CD4-positive, alpha-beta T cell treated with Interleukin-4 for 4 hours (primary cell): ENCODE measurements around the gene SYT17.

Source experiments
- DNase-seq: peaks from one replicate; pipeline ENCODE4 v3.0.0-alpha.2; 2020

SYT17 gene, protein sequence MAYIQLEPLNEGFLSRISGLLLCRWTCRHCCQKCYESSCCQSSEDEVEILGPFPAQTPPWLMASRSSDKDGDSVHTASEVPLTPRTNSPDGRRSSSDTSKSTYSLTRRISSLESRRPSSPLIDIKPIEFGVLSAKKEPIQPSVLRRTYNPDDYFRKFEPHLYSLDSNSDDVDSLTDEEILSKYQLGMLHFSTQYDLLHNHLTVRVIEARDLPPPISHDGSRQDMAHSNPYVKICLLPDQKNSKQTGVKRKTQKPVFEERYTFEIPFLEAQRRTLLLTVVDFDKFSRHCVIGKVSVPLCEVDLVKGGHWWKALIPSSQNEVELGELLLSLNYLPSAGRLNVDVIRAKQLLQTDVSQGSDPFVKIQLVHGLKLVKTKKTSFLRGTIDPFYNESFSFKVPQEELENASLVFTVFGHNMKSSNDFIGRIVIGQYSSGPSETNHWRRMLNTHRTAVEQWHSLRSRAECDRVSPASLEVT

DNA sequence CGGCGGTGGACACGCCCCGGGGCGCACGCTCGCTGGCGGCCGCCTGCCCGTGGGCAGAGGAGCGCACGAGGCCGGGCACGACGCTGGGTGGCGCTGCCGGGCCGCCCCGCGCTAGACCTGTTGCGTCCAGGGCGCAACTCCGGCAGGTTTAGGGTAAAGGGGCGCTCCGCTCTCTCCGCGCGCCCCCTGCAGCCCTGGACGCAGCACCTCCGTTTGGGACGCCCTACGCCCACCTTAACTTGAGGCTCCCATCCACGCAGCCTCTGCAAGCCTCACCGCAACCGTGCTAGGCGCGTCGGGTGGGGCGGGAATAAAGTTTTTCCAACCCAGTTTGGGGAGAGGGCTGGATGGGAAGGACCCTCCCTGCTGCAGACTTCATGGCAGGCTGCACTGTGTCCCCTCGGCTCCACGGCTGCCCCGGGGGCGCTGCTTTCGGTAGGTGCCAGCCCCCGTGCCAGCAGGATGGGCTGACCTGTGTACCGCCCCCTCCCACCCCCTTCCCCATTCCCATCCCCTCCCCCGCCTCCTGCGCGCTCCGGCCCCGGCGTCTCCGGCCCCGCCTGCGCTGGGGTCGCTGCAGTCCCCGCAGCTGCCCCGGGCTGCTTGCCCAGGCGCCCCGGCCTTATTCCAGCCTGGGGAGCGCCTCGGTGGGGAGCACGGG, at the start of gene SYT17:
SYT17 (plus strand) TSS at position 531 of the 661 bp plus-strand sequence. CDS start 407 bp downstream, outside the sequence.
- no peak for DNase-seq

DNA sequence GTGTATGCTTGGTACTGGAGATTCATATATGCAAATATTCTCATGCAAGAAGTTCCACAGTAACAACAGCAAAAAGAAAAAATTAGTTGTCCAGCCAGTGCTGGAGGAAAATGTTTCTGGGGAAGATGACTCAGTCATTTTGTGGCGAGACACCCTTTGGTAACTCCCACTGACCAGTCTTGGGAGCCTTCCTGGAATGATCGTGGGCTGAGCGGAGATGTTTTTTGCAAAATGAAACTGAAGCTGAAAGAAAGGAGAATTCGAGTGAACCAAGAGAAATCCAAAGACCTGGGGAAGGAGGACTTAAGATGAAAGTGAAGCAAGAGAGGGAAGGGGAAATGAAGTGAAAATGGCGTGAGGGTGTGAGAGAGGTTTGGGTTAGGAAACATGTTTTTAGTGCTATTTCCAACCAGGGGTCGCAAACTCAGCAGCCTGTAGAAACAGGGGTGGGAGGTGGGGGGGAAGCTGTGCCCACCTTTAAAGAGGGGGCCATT, 49.1 kb upstream of the SYT17 start:
- peak; percentile 48 for DNase-seq

DNA sequence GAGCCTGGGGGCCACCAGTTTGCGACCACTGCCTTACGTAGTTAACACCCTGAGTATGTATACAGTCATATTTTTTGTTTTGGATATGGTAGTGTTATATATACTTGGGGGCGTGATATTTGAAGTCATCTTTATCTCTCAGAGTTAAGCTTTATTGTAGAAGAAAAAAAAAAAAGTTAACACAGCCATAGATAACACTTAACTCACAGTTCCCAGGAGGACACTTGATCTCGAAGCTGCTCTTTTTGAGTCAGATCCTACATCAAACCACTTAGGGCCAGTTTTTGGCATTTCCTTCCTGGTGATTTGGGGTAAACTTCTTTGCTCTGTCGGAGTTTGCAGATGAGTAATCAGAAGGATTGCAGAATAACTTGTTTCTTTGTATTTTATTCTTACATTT, 48.5 kb upstream of the SYT17 start:
- no peak for DNase-seq

DNA sequence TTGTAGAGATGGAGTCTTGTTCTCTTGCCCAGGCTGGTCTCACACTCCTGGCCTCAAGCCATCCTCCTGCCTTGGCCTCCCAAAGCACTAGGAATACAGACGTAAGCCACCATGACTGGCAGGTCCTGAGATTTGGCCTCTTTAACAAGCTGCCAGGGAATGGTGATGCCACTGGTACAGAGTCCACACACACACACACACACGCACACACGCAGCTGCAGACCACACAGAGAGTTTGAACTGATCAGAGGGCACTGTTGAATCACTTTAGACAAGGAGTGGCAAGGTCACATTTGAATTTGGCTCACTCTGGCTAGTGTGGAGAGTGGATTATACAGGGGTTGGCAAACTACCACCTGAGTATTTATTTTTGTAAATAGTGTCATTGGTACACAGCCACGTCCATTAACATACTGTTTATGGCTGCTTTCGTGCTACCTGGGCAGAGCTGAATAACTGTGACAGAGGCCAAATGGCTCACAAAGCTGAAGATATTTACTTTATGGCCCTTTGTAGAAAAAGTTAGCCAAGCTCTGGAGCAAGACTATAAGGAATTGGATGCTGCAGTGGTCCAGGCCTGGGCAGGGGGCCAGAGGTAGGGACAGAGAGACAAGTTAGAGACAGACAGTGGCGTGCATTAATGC, 44.4 kb upstream of the SYT17 start:
- DNase-seq = no peak

DNA sequence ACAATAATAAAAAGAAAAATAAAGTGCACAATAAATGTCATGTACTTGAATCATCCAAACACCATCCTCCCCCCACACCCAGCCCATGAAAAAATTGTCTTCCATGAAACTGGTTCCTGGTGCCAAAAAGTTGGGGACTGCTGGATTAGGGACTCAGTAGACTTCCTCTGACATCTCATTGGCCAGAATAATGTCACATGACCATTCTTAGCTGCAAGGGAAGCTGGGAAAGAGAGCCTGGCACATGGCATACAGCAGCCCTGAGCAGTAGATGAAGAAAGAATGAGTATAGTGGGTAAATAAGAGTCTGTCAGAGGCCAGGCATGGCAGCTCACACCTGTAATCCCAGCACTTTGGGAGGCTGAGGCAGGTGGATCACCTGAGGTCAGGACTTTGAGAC, 41.7 kb upstream of the SYT17 start:
- no peak for DNase-seq

DNA sequence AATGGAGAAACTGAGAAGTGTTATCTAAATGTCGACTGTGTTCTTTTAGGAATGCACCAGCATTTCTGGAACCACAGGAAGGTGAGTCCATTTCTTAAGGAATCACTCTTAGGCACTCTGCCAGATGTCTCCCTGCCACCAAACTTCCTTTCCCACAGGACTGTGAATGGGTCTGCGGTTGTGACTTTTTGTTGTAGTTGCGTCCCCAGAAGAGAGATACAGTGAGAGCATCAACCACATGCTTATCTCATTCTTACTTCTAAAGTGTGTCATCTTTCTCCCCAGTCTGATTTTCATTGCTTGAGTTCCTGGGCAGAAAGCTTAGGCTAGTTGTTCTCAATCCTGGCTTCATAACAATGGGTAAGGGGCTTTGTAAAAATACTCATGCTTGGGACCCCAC, 40.8 kb upstream of the SYT17 start:
- no peak for DNase-seq

DNA sequence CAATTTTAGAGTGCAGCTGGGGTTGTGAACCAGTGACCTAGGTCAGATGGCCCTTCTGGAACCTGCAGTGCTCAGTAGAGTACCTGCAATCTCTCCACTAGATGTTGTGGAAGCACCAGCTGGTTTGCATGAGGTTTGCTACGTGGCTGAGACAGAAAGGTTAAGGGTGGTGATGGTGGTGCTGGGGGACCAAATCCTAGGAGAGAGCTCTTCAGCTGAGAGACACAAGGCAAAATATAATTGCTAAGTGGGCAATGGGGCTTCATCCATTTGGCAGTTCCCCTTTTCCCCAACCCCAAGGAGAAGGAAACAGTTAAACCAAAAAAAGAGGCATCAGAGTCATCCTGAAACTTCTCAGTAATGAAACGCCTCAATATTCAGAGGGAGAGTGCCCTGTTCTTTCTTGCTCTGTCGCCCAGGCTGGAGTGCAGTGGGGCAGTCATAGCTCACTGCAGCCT, 40.3 kb upstream of the SYT17 start:
- no peak for DNase-seq

DNA sequence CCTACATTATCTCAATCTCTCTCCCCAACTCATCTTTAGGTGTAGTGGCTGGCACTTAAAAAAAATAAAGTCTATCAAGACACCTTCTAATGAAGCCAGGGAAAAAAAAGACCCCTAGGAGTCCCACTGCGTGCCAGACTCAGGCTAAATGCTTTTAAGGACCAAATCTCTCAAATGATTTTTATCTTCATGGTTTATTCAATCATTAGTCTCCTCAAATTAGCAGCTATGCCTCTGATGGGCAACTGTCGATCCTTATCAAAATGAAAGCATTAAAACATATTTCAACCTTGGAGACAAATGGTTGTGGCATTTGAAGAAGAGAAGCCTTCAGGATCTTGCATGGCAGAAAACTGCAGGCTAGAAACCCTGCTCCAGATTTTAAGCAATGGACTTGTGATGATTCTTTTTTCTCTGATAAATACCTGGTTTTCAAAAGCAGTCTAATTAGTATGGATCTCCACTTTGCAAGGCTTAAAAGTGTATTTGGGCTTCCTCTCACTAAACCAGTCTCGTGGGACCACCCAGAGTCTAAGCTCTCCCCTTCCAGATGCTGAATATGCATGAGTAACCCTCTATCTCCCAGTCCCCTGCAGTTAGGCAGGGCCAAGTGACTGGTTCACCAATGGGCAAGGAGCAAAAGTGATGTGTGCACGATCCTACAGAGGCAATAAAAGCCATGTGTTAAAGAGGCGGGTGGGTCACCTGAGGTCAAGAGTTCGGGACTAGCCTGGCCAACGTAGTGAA, 39.4 kb upstream of the SYT17 start:
- DNase-seq = no peak

DNA sequence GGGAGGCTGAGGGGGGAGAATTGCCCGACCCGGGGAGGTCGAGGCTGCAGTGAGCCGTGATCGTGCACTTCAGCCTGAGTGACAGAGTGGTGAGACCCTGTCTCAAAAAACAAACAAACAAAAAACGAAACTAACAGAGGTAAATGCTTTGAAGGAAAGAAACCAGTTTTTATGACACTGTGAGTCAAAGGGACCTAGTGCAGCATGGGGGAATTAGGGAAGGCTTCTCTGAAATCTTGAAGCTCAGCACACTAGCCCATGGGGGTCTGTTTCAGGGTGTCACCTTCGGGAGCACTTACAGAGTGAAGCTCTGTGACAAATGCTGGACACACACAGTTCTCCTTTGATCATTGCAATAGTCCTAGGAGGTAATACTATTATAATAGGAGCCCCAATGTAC, 37.7 kb upstream of the SYT17 start:
- DNase-seq = no peak

DNA sequence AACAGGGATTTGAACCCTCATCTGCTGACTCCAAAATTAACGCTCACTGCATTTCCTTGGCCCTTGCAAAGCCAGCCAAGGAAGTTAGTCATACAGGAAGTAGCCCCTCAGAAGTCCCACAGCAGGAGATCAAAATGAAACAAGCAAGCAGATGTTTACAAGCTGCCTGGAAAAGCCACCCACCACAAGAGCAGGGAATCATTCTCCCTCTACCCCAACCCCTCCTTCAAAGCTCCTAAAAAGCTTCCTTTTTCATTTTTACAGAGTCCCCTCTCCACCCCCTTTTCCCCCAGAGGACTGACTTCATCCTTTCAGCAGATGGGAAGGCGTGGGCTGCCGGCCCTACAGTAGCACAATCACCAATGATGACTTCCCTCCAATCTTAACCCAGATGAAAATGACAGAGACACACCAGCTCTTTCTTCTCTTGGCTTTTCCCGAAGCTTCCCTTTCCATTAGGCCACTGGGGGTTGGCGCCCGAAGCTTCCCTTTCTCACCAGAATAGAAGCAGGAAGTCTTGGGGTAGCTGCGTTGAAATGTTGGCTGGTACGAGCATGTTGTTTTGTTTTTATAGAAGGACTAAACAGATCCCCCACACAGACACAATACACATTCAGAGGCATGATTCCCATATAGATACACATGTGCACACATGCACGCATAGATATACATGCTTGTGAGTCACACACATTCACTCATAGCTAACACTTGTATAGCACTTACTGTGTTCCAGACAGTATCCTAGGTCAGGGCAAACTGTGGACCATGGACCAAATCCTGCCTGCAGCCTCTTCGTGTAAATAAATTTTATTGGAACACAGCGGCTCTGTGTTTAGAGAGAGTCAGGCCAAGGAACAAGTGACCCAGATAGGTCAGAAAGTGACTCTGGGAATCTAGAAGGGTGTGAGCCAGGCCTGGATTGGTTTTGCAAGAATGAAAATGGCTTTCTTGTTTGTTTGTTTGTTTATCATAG, 36.9 kb upstream of the SYT17 start:
- DNase-seq = no peak

DNA sequence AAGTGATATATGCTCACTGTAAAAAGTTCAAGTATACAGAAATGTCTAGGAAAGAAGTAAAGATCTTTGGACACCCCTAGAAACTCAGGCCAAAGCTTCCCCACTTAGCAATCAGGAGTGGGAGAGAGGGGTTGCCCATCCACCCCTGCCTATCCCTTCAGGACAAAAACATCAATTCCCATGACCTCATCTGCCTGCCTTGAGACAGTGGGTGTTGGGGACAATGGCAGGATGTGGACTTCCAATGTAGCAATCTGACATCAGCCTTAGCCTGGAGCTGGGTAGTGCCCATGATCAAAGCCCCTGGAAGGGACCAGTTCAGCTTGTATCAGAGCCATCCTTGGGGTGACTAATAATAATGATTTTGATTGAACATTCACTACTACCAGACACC, 36.2 kb upstream of the SYT17 start:
- DNase-seq = no peak

DNA sequence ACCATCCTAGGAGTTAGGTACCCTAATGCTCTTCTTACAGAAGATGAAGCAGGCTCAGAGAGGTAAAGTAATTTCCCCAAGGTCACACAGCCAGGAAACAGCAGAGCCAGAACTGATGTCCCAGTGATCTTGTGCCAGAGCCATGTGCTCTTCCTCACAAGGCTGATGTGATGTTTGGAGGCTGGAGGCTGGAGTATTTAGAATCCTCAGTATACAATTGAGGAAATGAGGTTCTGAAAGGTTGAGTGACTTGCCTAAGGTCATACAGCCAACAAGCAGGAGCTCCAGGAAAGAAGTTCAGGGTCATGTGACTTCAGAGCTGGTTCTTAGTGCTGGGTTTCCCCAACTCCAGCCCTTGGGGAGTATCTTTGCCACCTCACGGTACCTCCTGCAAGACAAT, 35.8 kb upstream of the SYT17 start:
- DNase-seq = no peak

DNA sequence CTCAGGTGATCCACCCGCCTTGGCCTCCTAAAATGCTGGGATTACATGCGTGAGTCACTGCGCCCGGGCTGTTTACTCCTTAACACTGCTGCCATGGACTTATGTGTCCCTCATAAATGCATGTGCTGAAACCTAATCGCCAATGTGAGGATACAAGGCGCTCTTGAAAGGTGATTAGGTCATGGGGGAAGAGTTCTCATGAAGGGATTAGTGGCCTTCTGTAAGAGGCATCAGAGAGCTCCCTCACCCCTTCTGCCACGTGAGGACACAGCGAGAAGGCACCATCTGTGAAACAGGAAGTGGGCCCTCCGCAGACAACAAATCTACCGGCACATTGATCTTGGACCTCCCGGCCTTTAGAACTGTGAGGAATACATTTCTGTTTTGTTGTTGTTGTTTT, 35.1 kb upstream of the SYT17 start:
- no peak for DNase-seq

DNA sequence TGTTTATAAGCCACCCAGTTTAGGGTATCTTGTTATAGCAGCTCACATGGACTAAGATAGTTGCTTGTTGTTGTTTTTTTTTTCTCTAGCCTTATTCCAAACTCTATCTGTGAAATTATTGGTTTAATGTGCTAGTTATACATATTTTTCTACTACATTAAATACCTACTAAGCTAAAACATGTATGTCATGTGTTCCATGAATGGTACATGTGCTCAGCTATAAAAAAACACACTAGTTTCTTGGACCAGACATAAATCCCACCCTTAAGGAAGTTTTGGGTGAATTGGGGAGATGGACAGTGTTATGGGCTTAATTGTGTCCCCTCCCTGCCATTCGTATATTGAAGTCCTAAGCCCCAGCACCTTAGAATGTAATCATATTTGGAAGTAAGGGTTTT, 34.4 kb upstream of the SYT17 start:
- no peak for DNase-seq

DNA sequence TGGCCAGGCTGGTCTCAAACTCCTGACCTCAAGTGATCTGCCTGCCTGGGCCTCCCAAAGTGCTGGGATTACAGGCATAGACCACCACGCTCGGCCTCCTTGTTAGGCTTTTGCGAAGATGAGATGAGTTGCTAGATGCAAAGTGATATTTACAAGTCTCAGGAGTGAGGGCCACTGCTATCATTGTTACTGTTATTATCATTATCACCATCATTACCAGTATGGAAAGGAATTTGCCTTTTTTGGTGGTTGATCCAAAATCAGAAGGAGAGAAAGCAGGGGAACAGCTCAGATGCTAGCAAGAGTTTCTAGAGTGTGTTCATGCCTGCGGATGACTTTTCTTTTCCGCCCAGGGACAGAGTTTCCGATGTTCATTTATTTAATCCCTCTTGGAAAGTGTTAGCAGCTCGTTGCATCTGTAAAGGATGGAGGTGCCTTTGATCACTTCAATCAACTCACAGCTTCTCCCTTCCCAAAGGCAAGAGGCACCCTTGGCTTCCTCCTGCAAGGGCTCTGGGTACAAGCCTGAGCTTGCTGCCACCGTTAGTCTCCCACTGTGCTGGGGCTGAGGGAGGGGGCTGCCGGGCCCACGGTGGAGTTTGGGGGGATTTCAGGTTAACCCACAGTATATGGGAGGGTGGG, 32.7 kb upstream of the SYT17 start:
- DNase-seq = no peak

DNA sequence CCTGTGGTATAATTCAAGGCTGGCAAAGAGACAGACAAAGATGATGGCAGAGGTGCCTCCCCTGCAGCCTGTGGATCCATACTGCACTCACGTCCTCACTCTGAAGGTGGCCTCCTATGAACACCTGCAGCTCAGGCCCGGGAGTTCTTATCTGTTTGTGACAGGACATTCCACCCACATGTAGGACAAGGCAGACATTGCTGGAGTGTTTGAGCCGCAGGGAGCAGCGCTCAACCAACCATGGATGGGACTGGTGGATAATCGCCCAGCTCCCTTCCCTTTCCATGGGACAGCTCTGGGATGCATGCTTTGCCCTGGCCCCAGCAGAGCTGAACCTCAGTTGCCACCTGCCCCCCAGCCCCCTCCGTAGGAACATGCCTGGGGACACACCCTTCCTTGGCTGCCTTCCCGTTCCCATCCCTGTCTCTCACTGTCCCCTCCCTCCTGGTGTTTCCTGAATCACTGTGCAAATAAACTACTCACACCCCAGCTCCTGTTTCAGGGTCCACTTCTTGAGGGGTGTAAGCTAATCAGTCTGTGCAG, 32.1 kb upstream of the SYT17 start:
- DNase-seq = no peak

DNA sequence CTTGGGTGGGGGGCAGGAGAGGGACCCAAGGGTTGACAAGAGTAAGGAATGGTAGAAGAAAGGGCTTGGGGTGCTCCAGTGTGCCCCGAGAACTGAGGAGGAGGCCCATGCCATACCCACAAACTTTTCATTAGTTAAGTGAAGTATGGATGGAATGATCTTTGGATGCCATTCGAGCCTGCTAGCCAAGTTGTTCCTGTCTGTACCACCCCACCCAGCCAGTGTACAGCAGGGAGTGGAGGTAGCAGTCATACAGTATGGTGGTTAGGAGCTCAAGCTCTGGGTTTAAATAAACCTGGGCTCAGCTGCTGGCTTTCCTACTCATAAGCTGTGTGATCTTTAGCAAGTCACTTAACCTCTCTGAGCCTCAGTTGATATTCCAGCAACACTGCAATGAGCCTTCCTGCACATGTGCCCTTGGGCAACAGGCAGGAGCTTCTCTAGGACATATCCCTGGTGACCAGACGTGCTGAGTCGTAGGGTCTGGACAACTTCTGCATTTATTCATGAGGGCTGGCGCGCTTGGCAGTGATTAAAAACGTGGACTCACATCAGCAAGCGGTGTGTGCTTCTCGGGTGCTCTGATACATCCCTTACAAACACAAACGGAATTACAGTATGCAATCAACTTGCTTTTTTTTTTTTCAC, 31.4 kb upstream of the SYT17 start:
- DNase-seq = no peak

DNA sequence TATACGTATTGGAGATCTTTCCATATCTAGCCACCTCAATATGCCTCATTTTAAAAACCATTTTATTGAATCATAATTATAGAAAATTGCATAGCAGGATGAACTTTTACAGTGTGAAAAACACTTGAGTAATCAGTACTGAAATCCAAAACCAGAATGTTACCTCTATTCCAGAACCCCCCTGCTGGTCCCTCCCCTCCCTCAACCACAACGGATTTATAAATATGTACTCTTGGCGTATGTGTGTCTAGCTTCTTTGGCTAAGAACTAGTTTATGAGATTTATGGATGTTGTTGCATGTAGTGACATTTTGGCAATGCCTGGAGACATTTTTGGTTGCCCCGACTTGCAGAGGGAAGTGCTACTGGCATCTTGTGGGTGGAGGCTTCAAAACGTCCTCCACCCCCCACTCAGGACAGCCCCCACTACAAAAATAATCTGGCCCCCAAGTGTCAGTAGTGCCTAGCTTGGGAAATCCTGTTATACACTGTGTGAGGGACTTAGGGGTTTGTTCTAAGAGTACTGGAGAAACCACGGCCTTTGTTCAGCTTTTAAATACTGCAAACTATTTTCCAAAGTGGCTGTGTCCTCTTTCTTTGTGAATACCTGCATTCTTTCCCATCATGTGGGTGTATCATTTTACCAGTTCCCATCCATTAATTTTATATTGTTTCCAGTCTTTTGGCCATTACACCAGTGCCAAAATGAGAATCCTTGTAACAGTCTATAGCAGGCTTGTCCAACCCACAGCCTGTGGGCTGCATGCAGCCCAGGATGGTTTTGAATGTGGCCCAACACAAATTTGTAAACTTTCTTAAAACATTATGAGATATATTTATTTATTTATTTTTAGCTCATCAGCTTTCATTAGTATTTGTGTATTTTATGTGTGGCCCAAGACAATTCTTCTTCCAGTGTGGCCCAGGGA, 30.6 kb upstream of the SYT17 start:
- no peak for DNase-seq

DNA sequence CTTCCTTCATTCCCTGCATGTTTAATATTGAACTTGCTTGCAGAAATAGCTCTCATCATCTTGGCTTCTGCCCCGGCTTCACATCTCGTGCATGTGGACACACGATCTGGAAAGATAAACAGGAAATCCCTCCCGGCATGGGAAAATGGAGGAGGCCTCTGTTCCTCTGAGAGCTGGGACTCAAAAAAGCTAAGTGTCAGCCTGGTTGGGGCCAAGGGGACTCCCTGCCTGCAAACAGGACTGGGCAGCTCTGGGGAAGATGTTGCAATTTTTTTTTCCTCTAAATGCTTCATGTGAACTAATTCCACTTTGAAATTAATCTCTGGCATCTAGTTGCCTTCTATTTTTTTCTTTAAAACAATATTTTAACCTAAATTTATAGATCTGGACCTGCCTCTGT, 29.4 kb upstream of the SYT17 start:
- no peak for DNase-seq
